Keratinocyte (primary cell): ENCODE data around the gene CREB3L2.
"Not testable (repeated sequence)": the region's sequence is repeated elsewhere in the genome, so short reads cannot be mapped to it uniquely, and the experiment has no call there.

Experiments used
- EZH2 ChIP-seq: IDR thresholded peaks from one replicate; pipeline ENCODE4 v1.6.1; 2012; ENCODE audit warnings: inconsistent platforms, mild to moderate bottlenecking, low read length, moderate library complexity
- TF ChIP-seq, protein P1 (sequence below), 3 experiments: IDR thresholded peaks in 1 of 3; conservative IDR thresholded peaks in 1 of 3; optimal IDR thresholded peaks in 1 of 3; 2 replicates in 2 of 3; 3 replicates in 1 of 3; pipeline versions ENCODE3 to v1.5.1; 2011; ENCODE audit warnings: low read length in 3 of 3, mild to moderate bottlenecking in 3 of 3, moderate library complexity in 2 of 3, control low read depth in 1 of 3, inconsistent platforms in 1 of 3; ENCODE audit not compliant: insufficient read depth in 2 of 3; ENCODE audit errors: extremely low read depth in 1 of 3

DNA sequence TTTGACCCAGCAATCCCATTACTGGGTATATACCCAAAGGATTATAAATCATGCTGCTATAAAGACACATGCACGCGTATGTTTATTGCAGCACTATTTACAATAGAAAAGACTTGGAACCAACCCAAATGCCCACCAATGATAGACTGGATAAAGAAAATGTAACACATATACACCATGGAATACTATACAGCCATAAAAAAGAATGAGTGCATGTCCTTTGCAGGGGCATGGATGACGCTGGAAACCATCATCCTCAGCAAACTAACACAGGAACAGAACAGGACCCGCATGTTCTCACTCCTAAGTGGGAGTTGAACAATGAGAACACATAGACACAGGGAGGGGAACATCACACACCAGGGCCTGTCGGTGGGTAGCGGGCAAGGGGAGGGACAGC is 75.7 kb downstream of the CREB3L2 start:
- TF ChIP-seq EZH2, result not testable (repeated sequence)
- TF ChIP-seq, protein P1, sequence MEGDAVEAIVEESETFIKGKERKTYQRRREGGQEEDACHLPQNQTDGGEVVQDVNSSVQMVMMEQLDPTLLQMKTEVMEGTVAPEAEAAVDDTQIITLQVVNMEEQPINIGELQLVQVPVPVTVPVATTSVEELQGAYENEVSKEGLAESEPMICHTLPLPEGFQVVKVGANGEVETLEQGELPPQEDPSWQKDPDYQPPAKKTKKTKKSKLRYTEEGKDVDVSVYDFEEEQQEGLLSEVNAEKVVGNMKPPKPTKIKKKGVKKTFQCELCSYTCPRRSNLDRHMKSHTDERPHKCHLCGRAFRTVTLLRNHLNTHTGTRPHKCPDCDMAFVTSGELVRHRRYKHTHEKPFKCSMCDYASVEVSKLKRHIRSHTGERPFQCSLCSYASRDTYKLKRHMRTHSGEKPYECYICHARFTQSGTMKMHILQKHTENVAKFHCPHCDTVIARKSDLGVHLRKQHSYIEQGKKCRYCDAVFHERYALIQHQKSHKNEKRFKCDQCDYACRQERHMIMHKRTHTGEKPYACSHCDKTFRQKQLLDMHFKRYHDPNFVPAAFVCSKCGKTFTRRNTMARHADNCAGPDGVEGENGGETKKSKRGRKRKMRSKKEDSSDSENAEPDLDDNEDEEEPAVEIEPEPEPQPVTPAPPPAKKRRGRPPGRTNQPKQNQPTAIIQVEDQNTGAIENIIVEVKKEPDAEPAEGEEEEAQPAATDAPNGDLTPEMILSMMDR (optimal IDR thresholded peaks at IDR 0.05 in 1 of 3, IDR thresholded peaks at IDR 0.05 in 1 of 3, conservative IDR thresholded peaks at IDR 0.05 in 1 of 3; ENCODE audit: extremely low read depth in 1 of 3, insufficient read depth in 2 of 3, low read length in 3 of 3), result not testable (repeated sequence)
